HG03520 (cell line): ENCODE results near the gene LRP5.

Source experiments
- ATAC-seq: cut with Tn5 transposase; IDR thresholded peaks from one replicate; pipeline ENCODE4 v1.9.1; 2021; ENCODE audit warnings: mild to moderate bottlenecking, moderate library complexity; ENCODE audit not compliant: unreplicated experiment

Gene LRP5

GRCh38 chr11:68498321-68498720, 185.9 kb downstream of the LRP5 start:
- ATAC-seq = no peak
